Activated CD4-positive, CD25-positive, alpha-beta regulatory T cell treated with anti-CD3 and anti-CD28 coated beads, Interleukin-2, amount 50 U/mL, for 24 hours (primary cell): ENCODE measurements around the gene CLEC18C.
"Not testable (repeated sequence)": the region's sequence is repeated elsewhere in the genome, so short reads cannot be mapped to it uniquely, and the experiment has no call there.

Experiments used
- ATAC-seq, 2 donors: fragments of 150-1000 bp; cut with Tn5 transposase; one replicate each; pipeline ENCODE4 v1.10.0; 2021; ENCODE audit warnings: mild to moderate bottlenecking in 1 of 2, moderate library complexity in 1 of 2

The CLEC18C gene

GRCh38 chr16:70173212-70173837 lies at the start of gene CLEC18C:
CLEC18C (plus strand) TSS chr16:70173787; CDS start chr16:70174279, 492 bp downstream.
- not testable (repeated sequence) for ATAC-seq

GRCh38 chr16:70123822-70124221 lies 49.8 kb upstream of the CLEC18C start:
- not testable (repeated sequence) for ATAC-seq

- ATAC-seq: not testable (repeated sequence)
Observed at GRCh38 chr16:70126226-70126625, 47.4 kb upstream of the CLEC18C start.

GRCh38 chr16:70127706-70128105 lies 45.9 kb upstream of the CLEC18C start:
- not testable (repeated sequence) for ATAC-seq

- ATAC-seq: not testable (repeated sequence)
Observed at GRCh38 chr16:70128844-70129243, 44.7 kb upstream of the CLEC18C start.

GRCh38 chr16:70135796-70136195 lies 37.8 kb upstream of the CLEC18C start:
- not testable (repeated sequence) for ATAC-seq

DNA sequence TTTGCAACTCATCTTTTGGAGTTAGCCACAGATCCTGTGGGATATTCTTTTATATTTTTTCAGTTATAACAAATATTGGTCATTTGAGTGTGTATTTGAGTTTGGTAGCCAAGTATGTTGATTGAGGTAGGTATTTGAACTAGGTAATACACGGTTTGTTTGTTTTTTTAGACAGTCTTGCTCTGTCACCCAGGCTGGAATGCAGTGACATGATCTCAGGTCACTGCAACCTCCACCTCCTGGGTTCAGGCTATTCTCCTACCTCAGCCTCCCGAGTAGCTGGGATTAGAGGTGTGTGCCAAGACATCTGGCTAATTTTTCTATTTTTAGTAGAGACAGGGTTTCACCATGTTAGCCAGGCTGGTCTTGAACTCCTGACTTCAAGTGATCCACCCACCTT lies 37.0 kb upstream of the CLEC18C start:
- not testable (repeated sequence) for ATAC-seq

- not testable (repeated sequence) for ATAC-seq
Observed at GRCh38 chr16:70142739-70143138, 30.8 kb upstream of the CLEC18C start.

- ATAC-seq: not testable (repeated sequence)
Observed at GRCh38 chr16:70143231-70143895, 30.2 kb upstream of the CLEC18C start.

DNA sequence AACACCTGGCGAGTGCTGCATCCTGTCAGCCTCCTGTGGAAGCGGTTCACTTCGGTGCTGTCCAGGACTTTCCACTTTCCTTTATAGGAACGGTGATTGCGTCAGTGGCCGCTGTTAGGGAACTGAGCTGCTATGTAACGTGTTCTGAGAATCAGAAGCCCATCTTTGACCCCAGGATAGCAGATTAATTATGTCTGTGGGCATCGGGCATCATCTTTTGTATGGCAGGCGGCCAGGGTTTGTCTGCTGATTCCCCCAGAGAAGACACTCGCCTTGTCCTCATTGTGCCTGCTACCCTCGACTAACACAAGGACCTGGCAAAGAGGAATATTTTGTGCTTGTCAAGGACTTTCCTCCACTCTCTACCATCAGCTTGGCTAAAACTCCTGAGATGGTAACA lies 25.7 kb upstream of the CLEC18C start:
- not testable (repeated sequence) for ATAC-seq

- not testable (repeated sequence) for ATAC-seq
Observed at GRCh38 chr16:70148453-70148852, 25.1 kb upstream of the CLEC18C start.

GRCh38 chr16:70149296-70149695 lies 24.3 kb upstream of the CLEC18C start:
- not testable (repeated sequence) for ATAC-seq

- ATAC-seq: no peak
Observed at GRCh38 chr16:70151391-70151790, 22.2 kb upstream of the CLEC18C start.

GRCh38 chr16:70151941-70152509 lies 21.6 kb upstream of the CLEC18C start:
- no peak for ATAC-seq

GRCh38 chr16:70152578-70153302 lies 20.8 kb upstream of the CLEC18C start:
- ATAC-seq: no peak

- ATAC-seq: not testable (repeated sequence)
Observed at GRCh38 chr16:70154736-70155135, 18.9 kb upstream of the CLEC18C start.

- no peak for ATAC-seq
Observed at GRCh38 chr16:70156207-70156978, 17.2 kb upstream of the CLEC18C start.

- no peak for ATAC-seq
Observed at GRCh38 chr16:70157105-70157476, 16.5 kb upstream of the CLEC18C start.

DNA sequence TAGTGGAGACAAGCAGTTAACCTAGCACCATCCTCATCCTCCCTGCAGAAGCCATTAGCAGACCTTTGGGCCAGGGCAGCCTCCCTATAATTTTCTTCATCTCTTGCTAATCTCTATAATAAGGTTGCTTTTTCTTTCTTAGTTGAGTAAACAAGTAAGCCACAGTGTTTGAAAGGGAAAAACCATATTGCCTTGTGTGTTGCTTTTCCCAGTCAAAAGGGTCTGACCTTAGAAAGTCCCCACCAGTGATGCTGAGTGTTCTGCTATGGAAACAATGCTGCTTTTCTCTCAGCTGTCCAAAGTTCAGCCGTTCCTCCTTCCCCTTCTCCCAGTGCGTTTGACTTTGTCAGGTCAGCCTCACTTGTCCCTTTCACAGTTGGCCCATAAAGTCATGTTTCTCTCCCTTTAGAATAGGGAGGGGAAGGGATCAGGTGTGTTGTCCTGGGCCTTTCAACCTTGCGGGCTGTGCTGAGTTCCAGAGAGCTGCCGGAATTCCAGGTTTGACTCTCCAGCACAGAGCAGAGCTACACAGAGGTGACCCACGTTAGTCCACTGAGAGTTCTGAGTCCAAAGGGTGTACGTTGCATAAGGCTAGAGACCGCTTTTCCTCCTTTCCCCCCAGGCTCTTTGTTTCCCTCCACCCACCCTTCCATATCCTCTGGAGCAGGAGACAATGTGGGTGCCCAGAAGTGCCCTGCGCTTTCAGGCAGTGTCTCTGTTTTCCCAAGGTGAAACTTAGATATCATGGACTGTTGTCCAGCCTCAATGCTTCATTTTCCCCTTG lies 15.9 kb upstream of the CLEC18C start:
- peak in 1 of 2 donors; percentile 7 for ATAC-seq

DNA sequence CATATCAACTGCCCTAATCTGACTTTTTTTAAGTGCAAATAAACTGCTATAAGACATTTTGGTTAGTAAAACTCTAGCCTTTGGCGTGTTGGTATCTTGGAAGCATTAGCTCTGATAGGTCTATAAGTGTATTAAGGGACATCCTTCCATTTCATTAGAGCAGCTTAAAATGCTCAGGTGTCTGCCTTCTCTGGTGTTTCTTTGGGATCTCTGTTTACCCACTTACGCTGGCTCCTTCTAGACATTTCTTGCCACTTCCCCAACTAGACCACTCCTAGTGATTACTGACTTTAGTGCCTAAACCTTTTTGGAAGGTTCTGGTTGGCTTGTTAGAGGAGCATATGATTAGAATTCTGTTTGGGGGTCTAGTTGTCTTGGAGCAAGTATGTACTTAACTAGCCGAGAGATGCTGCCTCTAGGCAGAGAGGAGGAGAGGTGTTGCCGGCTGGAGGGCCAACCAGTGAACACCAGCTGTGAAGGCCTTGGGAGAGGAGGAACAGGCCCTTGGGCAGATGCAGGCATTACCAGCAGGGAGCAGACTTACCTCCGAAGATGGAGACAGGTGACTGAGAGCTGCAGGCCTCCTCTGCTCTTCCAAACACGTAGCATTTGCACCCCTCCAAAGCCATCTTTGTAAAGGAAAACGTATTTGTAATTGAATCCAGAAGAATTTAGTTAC lies 15.2 kb upstream of the CLEC18C start:
- no peak for ATAC-seq
